Vagina (tissue), 2 donors: ENCODE data around the gene CNTLN.

ENCODE experiments used
- CTCF ChIP-seq, 3 experiments: fragments of 450-650 bp in 2 of 3; fragments of 200-600 bp in 1 of 3; sonication (generic) in 1 of 3; IDR thresholded peaks; one replicate each; pipeline ENCODE4 v1.5.1; 2017 to 2019; ENCODE audit warnings: antibody characterized with exemption in 3 of 3, mild to moderate bottlenecking in 2 of 3, moderate library complexity in 2 of 3
- POLR2A ChIP-seq, 2 donors: fragments of 450-650 bp; IDR thresholded peaks; one replicate each; pipeline ENCODE4 v1.6.1; 2017; ENCODE audit warnings: antibody characterized with exemption in 2 of 2, mild to moderate bottlenecking in 2 of 2, moderate library complexity in 2 of 2
- POLR2AphosphoS5 ChIP-seq, 2 donors: sonication (generic); formaldehyde crosslinking; IDR thresholded peaks; one replicate each; pipeline ENCODE4 v1.9.0; 2017; ENCODE audit warnings: antibody characterized with exemption in 2 of 2, mild to moderate bottlenecking in 2 of 2, low read depth in 1 of 2; ENCODE audit not compliant: insufficient read depth in 1 of 2

DNA sequence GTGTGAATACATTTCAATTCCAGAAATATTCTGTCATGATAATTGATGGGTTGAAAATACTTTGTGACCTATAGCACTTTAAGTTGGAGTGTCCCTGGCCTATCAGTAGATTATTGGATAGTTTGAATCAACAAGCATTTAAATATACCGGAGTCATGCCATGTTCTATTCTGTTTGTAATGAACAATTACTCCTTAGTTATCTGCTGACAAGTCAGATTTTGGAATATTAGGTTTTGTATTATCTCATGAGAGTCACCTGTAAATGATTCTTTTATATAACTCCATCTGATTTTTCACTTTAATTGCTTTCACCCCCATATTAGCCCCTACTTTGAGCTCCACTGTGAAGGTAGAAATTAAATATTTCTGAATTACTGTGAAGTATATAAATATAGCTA lies 351.6 kb downstream of the CNTLN start:
- TF ChIP-seq CTCF (IDR thresholded peaks at IDR 0.05) (no peak), POLR2AphosphoS5 (IDR thresholded peaks at IDR 0.05; ENCODE audit: insufficient read depth in 1 of 2, low read depth in 1 of 2) (no peak), POLR2A (IDR thresholded peaks at IDR 0.05) (no peak)
